GM21423 (cell line): Measurements from ENCODE around the gene DHRSX.
"Not testable (repeated sequence)": the region's sequence is repeated elsewhere in the genome, so short reads cannot be mapped to it uniquely, and the experiment has no call there.

ENCODE experiments used
- ATAC-seq: cut with Tn5 transposase; IDR thresholded peaks from one replicate; pipeline ENCODE4 v1.9.1; 2021; ENCODE audit warnings: mild to moderate bottlenecking, moderate library complexity; ENCODE audit not compliant: unreplicated experiment

The DHRSX gene

DNA sequence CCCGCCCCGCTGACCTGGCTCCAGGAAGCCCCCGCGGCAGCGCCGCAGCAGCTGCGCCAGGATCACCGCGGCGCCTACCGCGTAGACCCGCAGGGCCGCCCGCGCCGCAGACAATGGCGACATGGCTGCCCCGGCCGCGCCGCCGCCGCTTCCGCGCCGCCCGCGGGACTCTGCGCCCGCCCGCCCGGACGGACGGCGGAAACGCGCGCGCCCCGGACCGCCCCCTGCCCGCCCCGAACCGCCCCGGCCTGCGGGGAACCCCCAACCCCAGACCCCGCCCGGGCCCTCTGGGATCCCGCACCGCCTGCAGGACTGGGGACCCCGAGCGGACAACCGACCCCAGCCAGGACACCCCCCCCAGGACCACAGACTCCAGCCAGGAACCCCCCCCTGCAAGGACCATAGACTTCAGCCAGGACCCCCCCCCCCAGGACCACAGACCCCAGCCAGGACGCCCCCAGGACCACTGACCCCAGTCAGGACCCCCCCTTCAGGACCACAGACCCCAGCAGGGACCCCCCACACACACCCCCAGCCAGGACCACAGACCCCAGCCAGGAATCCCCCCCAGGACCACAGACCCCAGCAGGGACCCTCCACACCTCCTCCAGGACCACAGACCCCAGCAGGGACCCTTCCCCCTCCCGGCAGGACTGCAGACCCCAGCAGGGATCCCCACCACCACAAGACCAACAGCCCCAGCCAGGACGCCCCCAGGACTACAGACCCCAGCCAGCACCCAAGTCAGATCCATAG is at the start of gene DHRSX, which contains the start of gene ZBED1:
DHRSX (minus strand) TSS at position 174 of the 756 bp plus-strand sequence; CDS start at position 123, 51 bp downstream.
ZBED1 (minus strand) TSS at position 174 of the 756 bp plus-strand sequence. CDS start 10,257 bp downstream, outside the sequence.
- peak; percentile 64 for ATAC-seq

DNA sequence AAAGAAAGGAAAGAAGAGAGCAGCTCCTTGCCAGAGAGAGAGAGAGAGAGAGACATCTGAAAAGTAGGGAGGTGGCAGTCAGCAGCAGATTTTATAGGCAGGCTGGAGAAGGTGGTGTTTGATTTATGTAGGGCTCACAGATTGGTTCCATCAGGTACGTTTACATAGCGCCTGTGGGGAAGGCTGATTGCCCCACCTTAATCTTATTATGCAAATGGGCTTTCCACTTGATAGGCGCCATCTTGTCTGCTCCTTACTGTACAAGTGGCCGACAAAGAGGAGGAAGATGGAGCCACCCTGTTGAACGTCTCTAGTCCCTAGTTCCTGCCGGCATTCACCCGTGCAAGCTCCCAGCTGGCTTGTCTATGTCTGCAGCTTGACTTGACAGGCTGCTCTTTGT is 49.1 kb upstream of the DHRSX start:
- ATAC-seq, result no peak

DNA sequence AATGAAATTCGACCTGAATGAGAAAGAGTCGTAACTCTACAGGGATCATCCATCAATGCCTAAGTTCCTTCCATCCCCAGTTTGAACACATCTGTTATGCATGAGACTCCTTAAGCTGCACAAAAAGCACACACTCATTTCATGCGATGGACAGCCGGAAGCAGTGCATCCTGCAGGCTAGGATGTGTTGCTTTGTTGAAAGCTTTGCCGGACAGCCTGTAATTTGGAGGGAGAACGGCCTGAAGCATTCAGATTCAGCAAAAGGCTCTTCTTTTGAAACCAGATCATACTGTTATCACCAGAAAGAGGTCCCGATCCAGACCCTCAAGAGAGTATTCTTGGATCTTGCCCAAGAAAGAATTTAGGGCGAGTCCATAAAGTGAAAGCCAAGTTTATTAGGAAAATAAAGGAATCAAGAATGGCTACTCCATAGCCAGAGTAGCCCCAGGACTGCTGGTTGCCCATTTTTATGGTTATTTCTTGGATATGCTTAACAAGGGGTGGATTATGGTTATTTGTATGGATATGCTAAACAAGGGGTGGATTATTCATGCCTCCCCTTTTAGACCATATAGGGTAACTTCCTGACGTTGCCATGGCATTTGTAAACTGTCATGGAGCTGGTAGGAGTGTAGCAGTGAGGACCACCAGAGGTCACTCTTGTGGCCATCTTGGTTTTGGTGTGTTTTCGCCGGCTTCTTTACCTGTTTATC is 48.1 kb upstream of the DHRSX start:
- ATAC-seq, result no peak

DNA sequence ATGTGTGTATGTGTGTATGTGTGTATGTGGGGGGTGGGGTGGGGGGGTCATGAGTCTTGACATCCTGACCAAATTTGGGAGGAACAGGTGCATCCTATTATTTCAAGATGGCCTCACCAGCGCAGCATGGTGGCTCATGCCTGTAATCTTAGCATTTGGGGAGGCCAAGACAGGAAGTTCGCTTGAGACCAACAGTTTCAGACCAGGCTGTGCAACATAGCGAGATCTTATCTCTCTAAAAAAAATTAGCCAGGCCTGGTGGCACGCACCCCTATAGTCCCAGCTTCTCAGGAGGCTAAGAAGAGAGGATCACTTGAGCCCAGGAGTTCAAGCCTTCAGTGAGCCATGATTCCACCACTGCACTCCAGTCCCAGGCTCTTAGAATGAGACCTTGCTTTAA is 47.0 kb upstream of the DHRSX start:
- ATAC-seq, result no peak

DNA sequence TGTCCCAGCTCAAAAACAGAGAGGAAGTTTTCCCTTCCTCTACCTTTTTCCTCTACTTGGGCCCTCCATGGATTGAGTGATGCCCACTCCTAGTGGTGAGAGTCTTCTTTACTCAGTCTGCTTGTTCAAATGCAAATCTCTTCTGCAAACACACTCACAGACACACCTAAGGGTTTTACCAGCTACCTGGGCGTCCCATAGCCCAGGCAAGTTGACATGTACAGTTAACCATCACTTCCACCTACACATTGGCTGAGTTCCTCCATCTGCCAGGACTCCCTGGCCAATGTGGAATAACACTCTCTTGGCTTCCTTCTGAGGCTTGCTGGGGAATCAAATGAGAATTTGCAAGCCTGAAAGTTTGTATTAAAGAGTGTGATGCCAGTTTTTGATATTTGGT is 45.7 kb upstream of the DHRSX start:
- no peak for ATAC-seq

DNA sequence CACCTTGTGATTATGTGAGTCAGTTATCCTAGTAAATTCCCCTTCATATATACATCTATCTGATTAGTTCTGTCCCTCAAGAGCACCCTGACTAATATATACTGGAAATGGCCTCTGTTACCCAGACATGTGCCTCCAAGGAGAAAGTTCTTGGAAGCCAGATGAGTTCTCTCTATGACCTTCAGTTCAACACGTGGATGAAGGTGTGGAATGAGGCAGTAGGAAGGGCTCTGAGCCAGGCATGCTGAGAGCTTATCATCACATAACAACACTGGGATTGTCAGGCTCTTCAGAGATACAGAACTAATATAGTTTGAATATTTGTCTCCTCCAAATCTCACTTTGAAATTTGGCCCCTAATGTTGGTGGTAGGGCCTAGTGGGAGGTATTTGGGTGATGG is 44.4 kb upstream of the DHRSX start:
- ATAC-seq, result no peak

DNA sequence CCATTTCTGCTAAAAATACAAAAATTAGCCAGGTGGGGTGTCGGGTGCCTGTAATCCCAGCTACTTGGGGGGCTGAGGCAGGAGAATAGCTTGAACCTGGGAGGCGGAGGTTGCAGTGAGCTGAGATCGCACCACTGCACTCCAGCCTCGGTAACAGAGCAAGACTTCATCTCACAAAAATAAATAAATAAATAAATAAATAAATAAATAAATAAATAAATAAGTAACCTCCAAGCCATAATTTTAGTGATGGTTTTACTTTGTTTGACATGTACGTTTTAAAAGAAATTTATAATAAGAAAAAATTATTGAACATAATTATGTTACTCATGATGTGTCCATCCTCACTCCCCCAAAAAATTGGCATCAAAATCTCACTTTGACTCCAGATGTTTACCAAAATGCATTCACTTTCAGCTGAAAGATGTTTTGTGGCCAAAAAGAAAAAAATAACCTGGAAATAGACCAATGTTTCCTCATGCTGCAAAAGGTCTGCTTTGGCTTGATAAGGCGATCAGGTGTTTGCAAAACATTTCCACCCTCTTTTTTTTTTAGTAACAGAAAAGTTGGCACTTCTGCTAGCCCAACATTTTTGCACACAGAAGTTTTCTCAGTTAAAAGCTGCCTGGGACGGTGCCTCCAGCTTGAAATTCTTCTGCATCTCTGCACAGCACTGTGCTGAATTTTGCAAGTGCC is 42.2 kb upstream of the DHRSX start:
- ATAC-seq, result no peak

- no peak for ATAC-seq
Observed at GRCh38 chrX:2541603-2542002, 40.8 kb upstream of the DHRSX start.

GRCh38 chrX:2540426-2540947 is 39.7 kb upstream of the DHRSX start:
- no peak for ATAC-seq

GRCh38 chrX:2539586-2539985 is 38.8 kb upstream of the DHRSX start:
- no peak for ATAC-seq

DNA sequence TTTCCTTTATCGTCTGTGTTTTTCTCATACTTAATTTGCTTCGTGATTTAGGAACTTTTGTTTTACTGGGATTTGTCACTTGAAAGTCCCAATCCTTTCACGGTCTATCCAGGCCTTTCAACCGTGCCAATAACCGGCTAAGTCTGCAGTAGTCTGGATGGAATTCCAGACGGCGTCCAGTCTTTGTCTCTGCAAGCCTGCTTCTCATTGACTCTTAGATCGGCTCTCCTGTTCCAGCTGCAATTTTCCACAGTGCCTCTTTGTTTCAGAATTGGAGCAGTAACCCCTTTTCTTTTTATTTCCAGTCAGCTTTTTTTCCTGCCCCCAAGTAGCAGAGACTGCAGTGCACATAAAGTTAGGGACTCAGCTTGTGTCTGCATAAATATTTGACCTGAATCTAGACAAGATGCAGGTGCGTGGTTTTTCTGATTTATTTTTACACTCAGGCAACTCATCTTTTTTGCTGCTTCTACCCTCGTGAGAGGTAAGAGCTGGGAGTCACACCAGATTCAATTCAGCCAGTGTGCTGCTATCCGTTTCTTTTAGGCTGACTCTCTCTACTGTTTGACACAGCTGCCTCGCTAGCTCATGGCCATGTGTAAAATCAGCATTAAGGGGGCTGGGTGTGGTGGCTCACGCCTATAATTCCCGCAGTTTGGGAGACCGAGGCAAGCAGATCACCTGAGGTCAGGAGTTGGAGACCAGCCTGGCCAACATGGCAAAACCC is 37.4 kb upstream of the DHRSX start:
- ATAC-seq, result no peak

DNA sequence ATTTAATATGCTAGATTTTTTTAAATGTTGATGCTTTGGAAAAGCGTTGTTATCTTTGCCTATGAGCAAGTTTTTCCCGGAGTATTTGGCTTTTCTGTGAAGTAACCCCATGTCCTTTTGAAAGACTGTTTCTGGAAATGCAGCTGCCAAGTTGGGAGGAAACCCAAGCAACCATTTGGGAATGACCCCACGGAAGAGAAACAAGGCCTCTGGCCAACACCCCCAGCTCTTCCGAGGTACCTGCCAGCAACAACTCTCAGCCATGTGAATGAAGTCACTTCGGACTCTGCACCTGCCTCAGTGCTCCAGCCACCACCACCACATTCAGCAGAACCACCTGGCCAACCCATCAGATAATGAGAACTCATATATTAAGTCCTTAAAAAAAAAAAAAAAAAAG is 36.2 kb upstream of the DHRSX start:
- ATAC-seq, result no peak

GRCh38 chrX:2536141-2536540 is 35.4 kb upstream of the DHRSX start:
- no peak for ATAC-seq

GRCh38 chrX:2534261-2535021 is 33.7 kb upstream of the DHRSX start:
- ATAC-seq, result not testable (repeated sequence)

DNA sequence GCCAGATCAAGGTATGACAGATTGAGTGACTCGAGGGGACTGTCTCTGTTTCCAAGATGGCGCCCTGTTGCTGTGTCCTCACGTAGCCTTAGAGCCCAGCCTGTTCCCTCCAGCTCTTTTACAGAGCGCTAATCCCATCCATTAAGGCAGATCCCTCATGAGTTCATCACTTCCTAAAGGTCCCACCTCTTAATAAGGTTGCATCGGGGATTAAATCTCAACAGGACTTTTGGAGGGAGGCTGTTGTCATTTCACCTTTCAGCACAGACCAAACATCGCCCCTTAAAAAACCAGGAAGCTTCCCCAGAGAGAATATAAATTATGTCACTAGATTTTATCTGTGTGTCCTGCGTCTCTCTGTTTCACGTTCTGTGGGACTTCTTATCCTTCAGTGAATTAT is 32.6 kb upstream of the DHRSX start:
- no peak for ATAC-seq

DNA sequence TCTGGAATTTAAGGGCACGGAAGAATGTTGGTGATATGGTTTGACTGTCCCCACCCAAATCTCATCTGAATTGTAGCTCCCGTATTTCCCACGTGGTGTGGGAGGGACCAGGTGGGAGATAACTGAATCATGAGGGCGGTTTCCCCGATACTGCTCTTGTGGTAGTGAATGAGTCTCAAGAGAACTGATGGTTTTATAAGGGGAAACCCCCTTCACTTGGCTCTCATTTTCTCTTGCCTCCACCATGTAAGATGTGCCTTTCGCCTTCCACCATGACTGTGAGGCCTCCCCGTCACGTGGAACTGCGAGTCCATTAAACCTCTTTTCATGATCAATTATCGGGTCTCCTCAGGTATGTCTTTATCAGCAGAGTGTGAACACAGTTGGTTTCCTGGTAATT is 25.6 kb upstream of the DHRSX start:
- no peak for ATAC-seq

- no peak for ATAC-seq
Observed at GRCh38 chrX:2523911-2524310, 23.1 kb upstream of the DHRSX start.

GRCh38 chrX:2521927-2522386 is 21.2 kb upstream of the DHRSX start:
- ATAC-seq, result no peak

DNA sequence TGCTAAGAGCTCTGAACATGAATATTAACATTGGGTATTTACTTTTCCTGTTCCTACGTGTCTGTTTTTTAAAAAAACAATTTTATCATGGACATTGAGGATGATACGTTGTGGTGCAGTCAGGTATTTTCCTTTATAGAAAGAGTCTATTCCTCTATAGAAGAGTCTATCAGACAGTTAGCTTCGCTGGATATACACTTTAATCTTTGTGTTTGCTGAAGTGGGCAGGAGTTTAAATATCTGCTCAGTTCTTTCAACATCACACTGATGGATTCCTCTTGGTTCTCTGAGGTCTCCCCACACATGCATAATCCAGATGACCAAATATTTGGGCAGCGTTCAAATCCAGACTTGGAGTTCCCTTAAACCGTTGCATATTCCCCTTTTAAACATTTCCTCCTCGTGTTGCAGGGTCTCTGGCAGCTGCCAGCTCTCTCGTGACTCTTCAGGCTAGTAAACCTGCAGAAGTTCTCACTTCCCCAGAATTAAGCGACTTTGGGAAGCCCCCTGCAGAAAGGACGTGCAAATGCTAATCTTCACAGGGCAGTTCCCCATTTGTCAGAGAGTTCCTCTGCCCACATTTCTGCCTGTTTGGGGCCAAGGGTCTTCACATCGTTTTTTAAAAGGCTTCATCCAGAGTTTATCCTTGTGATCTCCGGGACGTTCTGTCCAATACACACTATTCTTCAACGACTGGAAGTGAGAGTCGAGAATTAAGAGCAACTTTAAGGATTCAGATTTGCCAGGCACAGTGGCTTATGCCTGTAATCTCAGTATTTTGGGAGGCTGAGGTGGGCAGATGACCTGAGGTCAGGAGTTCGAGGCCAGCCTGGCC is 20.5 kb upstream of the DHRSX start:
- ATAC-seq, result peak; percentile 82
